Measurements from ENCODE around the gene IMPG1. TPM values are rescaled to one million over a fixed set of nuclear protein-coding genes. Genes with fewer than 3 reads are reported as not detected.

IMPG1 gene
- total and polyA plus RNA-seq, 2 experiments from 2014 or later = not detected

DNA sequence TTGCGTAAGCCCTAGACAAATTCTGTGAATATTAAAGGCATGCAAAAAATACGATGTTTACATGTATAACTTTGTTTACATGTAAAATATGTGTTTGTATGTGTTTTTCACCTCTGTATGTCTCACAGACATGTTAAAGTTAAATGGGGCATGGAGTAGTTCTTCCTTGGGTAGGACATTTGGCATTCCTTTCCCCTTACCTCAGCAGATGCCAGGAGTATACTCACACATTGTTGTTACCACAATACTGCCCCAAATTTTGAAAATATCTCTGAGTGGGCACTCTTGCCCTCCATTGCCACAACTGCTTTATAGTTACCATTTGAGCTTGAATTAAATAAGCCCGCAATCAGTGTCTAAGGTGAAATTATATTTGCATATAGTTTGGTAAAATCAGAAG, 175.9 kb downstream of the IMPG1 start:
- Histone ChIP-seq H3K79me2 (no peaks in the 10 kb centered on the region), H4K20me1 (ENCODE audit: insufficient read depth, poor library complexity, severe bottlenecking) (no peaks in the 10 kb centered on the region), H3K36me3 (replicated peaks; ENCODE audit: insufficient read depth, low read depth) (no peaks in the 10 kb centered on the region), H3K9me2 (replicated peaks; ENCODE audit: insufficient read depth) (no peaks in the 10 kb centered on the region), H3K27me3 (no peaks in the 10 kb centered on the region), H3K9me3 (ENCODE audit: low read depth) (no peaks in the 10 kb centered on the region), H3K4me2 (no peak overlapping the region), H3K4me1 (ENCODE audit: insufficient read depth) (no peaks in the 10 kb centered on the region), H3K27ac (no peak overlapping the region), H2AFZ (no peak overlapping the region), H3K4me3 (no peak overlapping the region)
- TF ChIP-seq CTCF (IDR thresholded peaks at IDR 0.05; ENCODE audit: poor library complexity) (no peak), EZH2phosphoT487 (IDR thresholded peaks at IDR 0.05; ENCODE audit: low read depth, severe bottlenecking, unreplicated experiment) (no peak), EZH2 (IDR thresholded peaks at IDR 0.05; ENCODE audit: borderline replicate concordance) (no peak)
- DNase-seq (ENCODE audit: low spot score) = no peak
- WGBS (ENCODE audit: low lambda C conversion rate, missing lambda C conversion rate) = 88% methylated on average over 3 of the region's 3 CpGs

DNA sequence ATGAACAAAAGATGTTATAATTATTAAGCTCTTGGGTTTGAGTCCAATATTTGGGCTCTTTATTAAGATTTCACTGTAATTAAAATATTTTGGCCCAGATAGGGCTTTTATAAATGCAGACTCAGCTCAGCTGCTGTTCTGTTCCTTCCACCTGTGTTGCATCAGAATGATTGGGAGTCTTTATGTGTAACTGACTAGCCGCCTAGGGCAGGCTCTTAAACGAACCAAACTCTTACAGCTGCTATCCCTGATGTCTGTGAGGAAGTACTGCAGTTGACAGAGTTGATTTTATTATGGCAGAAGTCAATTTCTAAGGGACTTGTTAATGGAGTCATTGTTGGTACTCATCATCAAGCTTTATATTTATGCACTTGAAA, 178.7 kb downstream of the IMPG1 start:
- 57% methylated on average over 2 of the region's 2 CpGs for WGBS (ENCODE audit: low lambda C conversion rate, missing lambda C conversion rate)
- Histone ChIP-seq H3K27ac (no peak overlapping the region), H3K9me3 (ENCODE audit: low read depth) (no peaks in the 10 kb centered on the region), H3K4me2 (no peak overlapping the region), H2AFZ (no peak overlapping the region), H3K4me3 (no peak overlapping the region), H3K79me2 (no peaks in the 10 kb centered on the region), H3K4me1 (ENCODE audit: insufficient read depth) (no peaks in the 10 kb centered on the region), H3K9me2 (replicated peaks; ENCODE audit: insufficient read depth) (no peaks in the 10 kb centered on the region), H3K36me3 (replicated peaks; ENCODE audit: insufficient read depth, low read depth) (no peaks in the 10 kb centered on the region), H3K27me3 (no peaks in the 10 kb centered on the region), H4K20me1 (ENCODE audit: insufficient read depth, poor library complexity, severe bottlenecking) (no peaks in the 10 kb centered on the region)
- TF ChIP-seq CTCF (IDR thresholded peaks at IDR 0.05; ENCODE audit: poor library complexity) = no peak
- no peak for TF ChIP-seq EZH2 (IDR thresholded peaks at IDR 0.05; ENCODE audit: borderline replicate concordance)
- no peak for TF ChIP-seq EZH2phosphoT487 (IDR thresholded peaks at IDR 0.05; ENCODE audit: low read depth, severe bottlenecking, unreplicated experiment)
- DNase-seq (ENCODE audit: low spot score) = no peak

GRCh38 chr6:75893058-75893775, 179.2 kb downstream of the IMPG1 start:
- Histone ChIP-seq H3K9me3 (ENCODE audit: low read depth) (no peaks in the 10 kb centered on the region), H2AFZ (no peak overlapping the region), H3K4me1 (ENCODE audit: insufficient read depth) (no peaks in the 10 kb centered on the region), H3K4me2 (no peak overlapping the region), H3K27me3 (no peaks in the 10 kb centered on the region), H4K20me1 (ENCODE audit: insufficient read depth, poor library complexity, severe bottlenecking) (no peaks in the 10 kb centered on the region), H3K36me3 (replicated peaks; ENCODE audit: insufficient read depth, low read depth) (no peaks in the 10 kb centered on the region), H3K79me2 (no peaks in the 10 kb centered on the region), H3K4me3 (no peak overlapping the region), H3K9me2 (replicated peaks; ENCODE audit: insufficient read depth) (no peaks in the 10 kb centered on the region), H3K27ac (no peak overlapping the region)
- TF ChIP-seq CTCF (IDR thresholded peaks at IDR 0.05; ENCODE audit: poor library complexity) (peak; percentile 82), EZH2 (IDR thresholded peaks at IDR 0.05; ENCODE audit: borderline replicate concordance) (no peak)
- 12% methylated on average over 5 of the region's 5 CpGs for WGBS (ENCODE audit: low lambda C conversion rate, missing lambda C conversion rate)
- peak; percentile 86 for DNase-seq (ENCODE audit: low spot score)
